ENCODE measurements around the gene EHD1. TPM values are rescaled to one million over a fixed set of nuclear protein-coding genes. Genes with fewer than 3 reads are reported as not detected.
A peak's percentile ranks its signal among the peaks of the same experiment; 100 is the strongest.

The EHD1 gene
- total and polyA plus RNA-seq, 2 of the 8 experiments (the other 6 are each of a cell fraction or from before 2014, with no cell fraction given): 31.5 to 42.9 TPM

GRCh38 chr11:64848826-64849597, 29.4 kb downstream of the EHD1 start:
- H4K91ac ChIP-seq (replicated peaks; ENCODE audit: insufficient read length, low read length): no peak overlapping the region
- H3K27me3 ChIP-seq (replicated peaks in 1 of 4; ENCODE audit: control insufficient read depth in 3 of 4, extremely low read depth in 1 of 4, insufficient read depth in 3 of 4, low read length in 3 of 4): no peaks in the 10 kb centered on the region
- H2BK12ac ChIP-seq (ENCODE audit: low read depth, low read length): peak overlapping the region; percentile 68; the same call in 1 of the 2 replicates
- H4K20me1 ChIP-seq (replicated peaks in 1 of 2; ENCODE audit: control insufficient read depth in 1 of 2, insufficient read depth in 2 of 2, low read length in 2 of 2): peaks cover 0 to 2% of the 10 kb centered on the region in 2 experiments
- peaks cover 0 to under 1% of the 10 kb centered on the region in 2 experiments; a peak in 1 of 4 replicates for H3K79me2 ChIP-seq (ENCODE audit: control insufficient read depth in 1 of 2, insufficient read depth in 2 of 2, low read length in 2 of 2)
- no peak overlapping the region for H3K9ac ChIP-seq (replicated peaks in 1 of 4; ENCODE audit: extremely low read depth in 1 of 4, low read depth in 3 of 4, low read length in 3 of 4)
- H3K4me1 ChIP-seq (replicated peaks in 1 of 4; ENCODE audit: control insufficient read depth in 3 of 4, insufficient read depth in 4 of 4, low read length in 3 of 4): peaks cover 0 to 19% (median 5%) of the 10 kb centered on the region in 4 experiments; a peak in 6 of 7 replicates
- no peak for FAIRE-seq
- H3K14ac ChIP-seq (ENCODE audit: insufficient read length): no peak overlapping the region
- no peak overlapping the region; the same call in 1 of the 2 replicates for H2AFZ ChIP-seq (ENCODE audit: low read length)
- H3K18ac ChIP-seq (ENCODE audit: extremely low read depth, low read length): peak overlapping the region; percentile 78
- WGBS, 2 experiments (ENCODE audit: extremely low coverage in 1 of 2, insufficient coverage in 1 of 2, insufficient read length in 1 of 2, insufficient replicate concordance in 2 of 2, low coverage in 1 of 2, low lambda C conversion rate in 2 of 2, missing lambda C conversion rate in 1 of 2): 65% methylated on average over 16 of the region's 16 CpGs; no CpG with 5 or more reads in 1 of the 2 experiments
- H3K56ac ChIP-seq (replicated peaks; ENCODE audit: insufficient read length, low read depth, low read length): no peak overlapping the region
- H3K23ac ChIP-seq (ENCODE audit: insufficient read length): no peak overlapping the region
- peak overlapping the region; percentile 88 for H3K4ac ChIP-seq (replicated peaks; ENCODE audit: insufficient read length, low read depth, low read length)
- no peaks in the 10 kb centered on the region for H3K36me3 ChIP-seq (ENCODE audit: control insufficient read depth in 2 of 4, insufficient read depth in 4 of 4, low read length in 3 of 4)
- no peak overlapping the region for H3K27ac ChIP-seq (ENCODE audit: low read depth, low read length)
- no peaks in the 10 kb centered on the region for H3K9me3 ChIP-seq (ENCODE audit: insufficient read depth in 2 of 2, low read depth in 1 of 2, low read length in 1 of 2)
- peak in 1 of 2 experiments; percentile 75 for DNase-seq (ENCODE audit: low read depth in 1 of 2, low spot score in 2 of 2)
- H3K4me3 ChIP-seq (ENCODE audit: extremely low read depth in 1 of 4, insufficient read depth in 2 of 4, low read depth in 3 of 4, low read length in 4 of 4): no peak overlapping the region
- peak overlapping the region; percentile 62 for H4K8ac ChIP-seq (ENCODE audit: extremely low read depth, insufficient read depth, low read length)
- no peak overlapping the region for H2BK120ac ChIP-seq (replicated peaks; ENCODE audit: low read depth, low read length)
- peak overlapping the region; percentile 6; the same call in 1 of the 2 replicates for H2AK5ac ChIP-seq (ENCODE audit: low read depth, low read length)
- H2BK5ac ChIP-seq (ENCODE audit: low read depth, low read length): peak overlapping the region; percentile 75
- H2BK15ac ChIP-seq (ENCODE audit: low read length): peak overlapping the region; percentile 81; the same call in 1 of the 2 replicates
- H3K79me1 ChIP-seq (ENCODE audit: low read depth, low read length): no peaks in the 10 kb centered on the region; the same call in 1 of the 2 replicates
- POLR2A ChIA-PET (ENCODE audit: partially characterized antibody): interaction anchor here (0.6 to 25.7 kb wide), 10 partner anchors 15 to 633 kb away, joined by 3 to 408 read pairs (median 4); partner anchors contain the start of genes ARL2, BATF2 and EHD1
- no peak overlapping the region for H2BK20ac ChIP-seq (ENCODE audit: low read length)
- peaks cover 1% of the 10 kb centered on the region for H3K23me2 ChIP-seq (ENCODE audit: low read depth, low read length)
- H3K4me2 ChIP-seq (ENCODE audit: insufficient read depth in 1 of 2, low read depth in 2 of 2, low read length in 2 of 2): no peak overlapping the region
- no peak overlapping the region for H4K5ac ChIP-seq (ENCODE audit: insufficient read length, low read depth, low read length)
- CTCF ChIA-PET (ENCODE audit: partially characterized antibody): interaction anchor here (0.7 to 32.3 kb wide), 51 partner anchors 10 to 1433 kb away, joined by 3 to 1058 read pairs (median 5); partner anchors contain the start of genes ARL2, ATG2A, BATF2 and CDC42EP2
- TF ChIP-seq CHD1 (IDR thresholded peaks at IDR 0.05; ENCODE audit: low read depth, low read length): no peak
- TF ChIP-seq KDM1A (IDR thresholded peaks at IDR 0.05; ENCODE audit: borderline replicate concordance, low read length): no peak
- peak; percentile 32 for TF ChIP-seq ASH2L (IDR thresholded peaks at IDR 0.05; ENCODE audit: low read length)
- no peak for TF ChIP-seq TAF1 (IDR thresholded peaks at IDR 0.05; ENCODE audit: low read depth, low read length)
- no peak for TF ChIP-seq USF2 (IDR thresholded peaks at IDR 0.05; ENCODE audit: low read length)
- TF ChIP-seq RBBP5 (IDR thresholded peaks at IDR 0.05; ENCODE audit: borderline replicate concordance, low read depth, low read length): no peak
- TF ChIP-seq JUND (IDR thresholded peaks at IDR 0.05; ENCODE audit: low read length): no peak
